ENCODE results near the gene AANAT. TPM values are rescaled to one million over a fixed set of nuclear protein-coding genes. Genes with fewer than 3 reads are reported as not detected.

Gene AANAT
- total RNA-seq, 1 experiment from 2014 or later = not detected

DNA sequence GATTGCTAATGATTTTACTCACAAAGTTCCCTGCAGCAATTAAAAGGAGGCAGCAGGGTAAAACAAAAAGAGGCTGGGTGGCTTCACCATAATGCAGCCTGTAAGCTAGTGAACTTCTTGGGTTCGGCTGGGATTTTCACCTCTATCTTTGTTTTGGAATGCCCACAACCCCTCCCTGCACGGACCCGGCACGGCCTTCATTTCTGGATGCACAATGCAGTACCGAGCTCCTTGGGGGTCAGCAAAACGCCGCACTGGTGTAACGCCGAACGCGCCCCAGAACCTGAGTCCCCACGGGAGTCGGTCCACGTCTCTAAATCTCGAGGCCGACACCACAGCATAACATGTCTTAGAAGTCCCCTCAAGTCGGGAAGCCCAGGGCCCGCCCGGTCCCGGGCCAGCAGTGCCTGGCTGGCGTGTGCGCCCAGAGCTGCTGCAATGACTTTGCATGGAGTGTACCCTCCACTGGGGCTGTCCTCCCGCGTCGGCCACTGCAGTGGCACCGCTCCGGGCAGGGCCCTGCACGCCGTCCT lies 15.2 kb upstream of the AANAT start:
- peak; percentile 48; the same call in 1 of the 2 replicates for ATAC-seq
- intact Hi-C loops (cut with micrococcal nuclease) = no loop called here
- no TSS peak for BruUV-seq (replicated peaks)
- ChIA-PET RAD21 (ENCODE audit: low non-redundant PET in 1 of 2, low total read pairs in 2 of 2, uncharacterized antibody in 2 of 2, unreplicated experiment in 2 of 2) (no interaction called here), CTCF (interaction anchor here (1.3 kb wide), 1 partner anchor 44 kb away, joined by 3 read pairs; no protein-coding TSS in a partner anchor), POLR2A (no interaction called here)
- Histone ChIP-seq H4K20me1 (ENCODE audit: insufficient read depth) (peaks cover 35% of the 10 kb centered on the region; the same call in 1 of the 2 replicates), H3K9ac (ENCODE audit: low read length) (peak overlapping the region; percentile 96), H3K9me2 (ENCODE audit: insufficient read depth) (no peaks in the 10 kb centered on the region), H3K9me3 (ENCODE audit: control insufficient read depth in 1 of 2, insufficient read depth in 1 of 2, low read depth in 1 of 2, low read length in 2 of 2) (no peaks in the 10 kb centered on the region), H3K4me1 (ENCODE audit: control insufficient read depth in 1 of 2, insufficient read depth in 2 of 2, low read length in 2 of 2) (peaks cover 29 to 48% of the 10 kb centered on the region in 2 experiments), H3K4me2 (ENCODE audit: low read length) (peak overlapping the region; percentile 96), H3K36me3 (ENCODE audit: control insufficient read depth in 1 of 2, insufficient read depth in 2 of 2, low read length in 2 of 2) (peaks cover 0 to 6% of the 10 kb centered on the region in 2 experiments; a peak in 1 of 4 replicates), H3K27ac (ENCODE audit: low read depth, low read length) (peak overlapping the region; percentile 89), H3K79me2 (ENCODE audit: insufficient read depth, low read length) (peaks cover 58% of the 10 kb centered on the region), H2AFZ (ENCODE audit: low read depth, low read length, poor library complexity, severe bottlenecking) (no peak overlapping the region), H3K4me3 (replicated peaks in 1 of 2; ENCODE audit: low read depth in 1 of 2, low read length in 2 of 2) (peak overlapping the region; percentile 89 to 96), H3K27me3 (ENCODE audit: insufficient read depth, low read length) (no peaks in the 10 kb centered on the region)
- no peak for DNase-seq (ENCODE audit: low read depth, low spot score)
- TF ChIP-seq YY1 (IDR thresholded peaks at IDR 0.05; ENCODE audit: extremely low read depth, insufficient replicate concordance, low read depth, low read length) (no peak), SP1 (IDR thresholded peaks at IDR 0.05; ENCODE audit: low read depth) (no peak), EGR1 (IDR thresholded peaks at IDR 0.05; ENCODE audit: low read depth) (no peak), ZFX (IDR thresholded peaks at IDR 0.05) (no peak), CBX3 (IDR thresholded peaks at IDR 0.05; ENCODE audit: low read depth) (no peak)
- TF ChIP-seq, protein P1, sequence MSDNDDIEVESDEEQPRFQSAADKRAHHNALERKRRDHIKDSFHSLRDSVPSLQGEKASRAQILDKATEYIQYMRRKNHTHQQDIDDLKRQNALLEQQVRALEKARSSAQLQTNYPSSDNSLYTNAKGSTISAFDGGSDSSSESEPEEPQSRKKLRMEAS (IDR thresholded peaks at IDR 0.05) = no peak

DNA sequence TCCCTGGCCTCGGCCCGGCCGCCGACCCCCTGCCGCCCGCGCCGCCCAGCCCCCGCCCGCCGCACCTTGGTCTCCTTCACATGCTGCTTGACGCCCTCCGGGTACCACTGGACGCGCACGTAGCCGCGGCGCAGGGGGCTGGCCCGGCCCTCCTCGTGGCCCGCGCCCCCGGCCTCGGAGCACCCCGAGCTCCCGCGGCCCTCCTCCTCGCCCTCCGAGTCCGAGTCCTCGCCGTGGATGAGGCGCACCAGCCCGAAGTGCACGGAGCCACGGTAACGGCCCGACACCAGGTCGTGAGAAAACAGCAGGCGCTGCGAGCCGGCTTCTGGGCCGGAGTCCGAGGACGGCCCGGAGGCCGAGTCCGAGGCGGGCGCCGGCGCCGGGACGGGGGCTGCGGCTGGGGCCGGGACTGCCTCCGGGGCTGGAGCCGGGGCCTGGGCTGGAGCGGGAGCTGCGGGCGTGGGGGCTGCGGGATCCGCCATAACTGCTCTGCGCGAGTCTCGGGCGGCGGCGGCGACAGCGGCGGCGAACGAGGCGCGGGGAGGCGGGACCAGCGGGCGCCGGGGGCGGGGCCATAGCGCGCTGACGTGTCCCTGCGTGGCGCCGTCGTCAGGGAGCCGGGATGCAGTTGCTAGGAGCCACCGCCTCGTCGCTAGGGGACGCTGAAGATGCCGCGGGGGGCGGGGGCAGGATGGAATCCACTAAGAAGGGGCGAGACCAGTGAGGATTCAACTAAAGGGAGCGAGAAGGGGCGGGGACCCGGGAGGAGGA lies 14.6 kb upstream of the AANAT start, which contains the start of gene UBE2O:
Gene UBE2O (minus strand): TSS at position 493 of the 771 bp plus-strand sequence. CDS start 11 bp downstream, at position 482.
- POLR2A ChIA-PET = interaction anchor here (0.6 to 1.1 kb wide), 2 partner anchors 14 to 51 kb away, joined by 3 read pairs; partner anchors contain the start of gene AANAT
- Histone ChIP-seq H3K79me2 (ENCODE audit: insufficient read depth, low read length) (peaks cover 51% of the 10 kb centered on the region), H3K4me3 (replicated peaks in 1 of 2; ENCODE audit: low read depth in 1 of 2, low read length in 2 of 2) (peak within 1 kb of the TSS; percentile 89 to 96)

More for the DNA sequence above, 14.6 kb upstream of the AANAT start, which contains the start of gene UBE2O:
- Histone ChIP-seq H3K9me2 (ENCODE audit: insufficient read depth) (no peaks in the 10 kb centered on the region), H3K9me3 (ENCODE audit: control insufficient read depth in 1 of 2, insufficient read depth in 1 of 2, low read depth in 1 of 2, low read length in 2 of 2) (no peaks in the 10 kb centered on the region), H3K27me3 (ENCODE audit: insufficient read depth, low read length) (no peaks in the 10 kb centered on the region), H3K4me2 (ENCODE audit: low read length) (peak within 1 kb of the TSS; percentile 96), H3K36me3 (ENCODE audit: control insufficient read depth in 1 of 2, insufficient read depth in 2 of 2, low read length in 2 of 2) (peaks cover 0 to 6% of the 10 kb centered on the region in 2 experiments; a peak in 1 of 4 replicates), H3K4me1 (ENCODE audit: control insufficient read depth in 1 of 2, insufficient read depth in 2 of 2, low read length in 2 of 2) (peaks cover 23 to 41% of the 10 kb centered on the region in 2 experiments), H2AFZ (ENCODE audit: low read depth, low read length, poor library complexity, severe bottlenecking) (no peak within 1 kb of the TSS), H3K27ac (ENCODE audit: low read depth, low read length) (peak within 1 kb of the TSS; percentile 89), H4K20me1 (ENCODE audit: insufficient read depth) (peaks cover 28% of the 10 kb centered on the region; the same call in 1 of the 2 replicates), H3K9ac (ENCODE audit: low read length) (peak within 1 kb of the TSS; percentile 96)
- DNase-seq (ENCODE audit: low read depth, low spot score) (peak; percentile 86), ATAC-seq (peak; percentile 95)
- ChIA-PET RAD21 (ENCODE audit: low non-redundant PET in 1 of 2, low total read pairs in 2 of 2, uncharacterized antibody in 2 of 2, unreplicated experiment in 2 of 2) (no interaction called here), CTCF (interaction anchor here (0.9 to 1.3 kb wide), 2 partner anchors 44 to 47 kb away, joined by 3 read pairs; no protein-coding TSS in a partner anchor)
- peak; percentile 96 for TF ChIP-seq POLR2AphosphoS5 (IDR thresholded peaks at IDR 0.05; ENCODE audit: low read depth, low read length)
- TF ChIP-seq POLR2A (IDR thresholded peaks at IDR 0.05; ENCODE audit: borderline replicate concordance, extremely low read depth, insufficient read depth, insufficient read length) = peak; percentile 52
- no peak for TF ChIP-seq CEBPB (IDR thresholded peaks at IDR 0.05; ENCODE audit: low read depth)
- TF ChIP-seq, protein P2, sequence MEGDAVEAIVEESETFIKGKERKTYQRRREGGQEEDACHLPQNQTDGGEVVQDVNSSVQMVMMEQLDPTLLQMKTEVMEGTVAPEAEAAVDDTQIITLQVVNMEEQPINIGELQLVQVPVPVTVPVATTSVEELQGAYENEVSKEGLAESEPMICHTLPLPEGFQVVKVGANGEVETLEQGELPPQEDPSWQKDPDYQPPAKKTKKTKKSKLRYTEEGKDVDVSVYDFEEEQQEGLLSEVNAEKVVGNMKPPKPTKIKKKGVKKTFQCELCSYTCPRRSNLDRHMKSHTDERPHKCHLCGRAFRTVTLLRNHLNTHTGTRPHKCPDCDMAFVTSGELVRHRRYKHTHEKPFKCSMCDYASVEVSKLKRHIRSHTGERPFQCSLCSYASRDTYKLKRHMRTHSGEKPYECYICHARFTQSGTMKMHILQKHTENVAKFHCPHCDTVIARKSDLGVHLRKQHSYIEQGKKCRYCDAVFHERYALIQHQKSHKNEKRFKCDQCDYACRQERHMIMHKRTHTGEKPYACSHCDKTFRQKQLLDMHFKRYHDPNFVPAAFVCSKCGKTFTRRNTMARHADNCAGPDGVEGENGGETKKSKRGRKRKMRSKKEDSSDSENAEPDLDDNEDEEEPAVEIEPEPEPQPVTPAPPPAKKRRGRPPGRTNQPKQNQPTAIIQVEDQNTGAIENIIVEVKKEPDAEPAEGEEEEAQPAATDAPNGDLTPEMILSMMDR (IDR thresholded peaks at IDR 0.05 in 2 of 3, conservative IDR thresholded peaks at IDR 0.05 in 1 of 3; ENCODE audit: borderline replicate concordance in 1 of 3, insufficient read depth in 1 of 3, low read depth in 2 of 3, low read length in 2 of 3) = peak in 1 of 3 experiments; percentile 41; a peak in 2 of 6 replicates
- TF ChIP-seq SIN3A (IDR thresholded peaks at IDR 0.05; ENCODE audit: low read depth) = 0 out of 2 replicates have a peak, but pooled peaks have one; percentile 77
- TF ChIP-seq YY1 (IDR thresholded peaks at IDR 0.05; ENCODE audit: extremely low read depth, insufficient replicate concordance, low read depth, low read length) = peak; percentile 90
- no peak for TF ChIP-seq EZH2 (IDR thresholded peaks at IDR 0.05)
- no peak for TF ChIP-seq JUND (IDR thresholded peaks at IDR 0.05)
- TF ChIP-seq RAD21 (IDR thresholded peaks at IDR 0.05; ENCODE audit: low read depth) = no peak
- TF ChIP-seq SP1 (IDR thresholded peaks at IDR 0.05; ENCODE audit: low read depth) = no peak; the same call in 1 of the 2 replicates
- TF ChIP-seq ZFX (IDR thresholded peaks at IDR 0.05) = peak; percentile 95; the same call in 1 of the 2 replicates
- no peak for TF ChIP-seq EZH2phosphoT487 (IDR thresholded peaks at IDR 0.05; ENCODE audit: borderline replicate concordance)
- TF ChIP-seq, protein P1 (IDR thresholded peaks at IDR 0.05) = peak; percentile 55
- BruUV-seq (replicated peaks) = no TSS peak
- intact Hi-C loops (cut with micrococcal nuclease) = no loop called here
